Natural killer cell (primary cell): ENCODE data around the gene CST9L. TPM values are rescaled to one million over a fixed set of nuclear protein-coding genes. Genes with fewer than 3 reads are reported as not detected.

Source experiments
- ATAC-seq, 3 donors: fragments of 150-1000 bp in 2 of 3; fragments of 200-7000 bp in 1 of 3; cut with Tn5 transposase; 1 replicate in 1 of 3; 2 replicates in 2 of 3; pipeline ENCODE4 v1.10.0; 2021; ENCODE audit warnings: mild to moderate bottlenecking in 2 of 3, moderate library complexity in 2 of 3
- DNase-seq, 2 donors: peaks; one replicate each; pipeline versions ENCODE4 v3.0.0 to v3.0.0-alpha.2; 2013 to 2021; ENCODE audit warnings: mixed read lengths in 1 of 2
- H3K27ac ChIP-seq: one replicate; pipeline ENCODE4 v1.5.1; 2013; ENCODE audit warnings: mild to moderate bottlenecking, low read length
- H3K27me3 ChIP-seq: one replicate; pipeline ENCODE4 v1.6.1; 2013; ENCODE audit warnings: low read length; ENCODE audit not compliant: control insufficient read depth, insufficient read depth
- H3K36me3 ChIP-seq: one replicate; pipeline ENCODE4 v1.6.1; 2013; ENCODE audit warnings: low read length; ENCODE audit not compliant: control insufficient read depth, insufficient read depth
- H3K4me1 ChIP-seq: one replicate; pipeline ENCODE4 v1.6.1; 2013; ENCODE audit warnings: low read length; ENCODE audit not compliant: control insufficient read depth, insufficient read depth
- H3K4me3 ChIP-seq: one replicate; pipeline ENCODE4 v1.5.1; 2013; ENCODE audit warnings: low read length
- H3K9me3 ChIP-seq: one replicate; pipeline ENCODE4 v1.6.1; 2013; ENCODE audit warnings: low read length; ENCODE audit not compliant: control insufficient read depth, insufficient read depth
- H3K27ac Mint-ChIP-seq, 2 donors: one replicate each; pipeline ENCODE4 v1.8.0; 2022; ENCODE audit warnings: mild to moderate bottlenecking in 2 of 2, mixed read lengths in 2 of 2, moderate library complexity in 1 of 2
- H3K27me3 Mint-ChIP-seq, 2 donors: one replicate each; pipeline ENCODE4 v1.8.0; 2022; ENCODE audit warnings: low read depth in 2 of 2, mixed read lengths in 2 of 2
- H3K36me3 Mint-ChIP-seq: one replicate; pipeline ENCODE4 v1.8.0; 2022; ENCODE audit warnings: mixed read lengths
- H3K4me1 Mint-ChIP-seq, 2 donors: one replicate each; pipeline ENCODE4 v1.8.0; 2022; ENCODE audit warnings: mixed read lengths in 2 of 2
- H3K4me3 Mint-ChIP-seq: one replicate; pipeline ENCODE4 v1.8.0; 2022; ENCODE audit warnings: mild to moderate bottlenecking, moderate library complexity, mixed read lengths
- H3K9me3 Mint-ChIP-seq, 2 donors: one replicate each; pipeline ENCODE4 v1.8.0; 2022; ENCODE audit warnings: mixed read lengths in 2 of 2
- WGBS: methylation state at CpG from one replicate; pipeline ENCODE4 v1.1.7; 2013; ENCODE audit warnings: missing lambda C conversion rate; ENCODE audit not compliant: insufficient coverage; 5-methylcytosine and 5-hydroxymethylcytosine counted together
- intact Hi-C: fragments of 100-400 bp; cut with micrococcal nuclease; formaldehyde crosslinking; loops from one replicate; pipeline ENCODE4 v1.14.2; 2022
- total RNA-seq, 4 donors: library from RNA; stranded (reverse); fragments of 120-200 nt in 1 of 4; gene quantifications; one replicate each; pipeline versions ENCODE4 v1.2.3 to v1.2.4, GENCODE V29; 2013 to 2022
- TF ChIP-seq, protein P1 (sequence below): fragments of 200-600 bp; IDR thresholded peaks from one replicate; pipeline ENCODE4 v1.8.0; 2022; ENCODE audit warnings: antibody characterized with exemption

The CST9L gene
- total RNA-seq, 3 donors from 2014 or later (not counting 1 experiment from before 2014, with no cell fraction given): not detected

GRCh38 chr20:23524146-23524545 lies 44.1 kb downstream of the CST9L start:
- no peaks in the 10 kb centered on the region for H3K4me1 Mint-ChIP-seq
- ATAC-seq (no peak), DNase-seq (no peak)
- Histone ChIP-seq H3K27me3 (no peaks in the 10 kb centered on the region), H3K4me3 (no peak overlapping the region), H3K4me1 (no peaks in the 10 kb centered on the region), H3K36me3 (no peaks in the 10 kb centered on the region), H3K27ac (no peak overlapping the region), H3K9me3 (peaks cover 9% of the 10 kb centered on the region)
- H3K27me3 Mint-ChIP-seq: no peaks in the 10 kb centered on the region
- H3K9me3 Mint-ChIP-seq: peaks cover 4 to 7% of the 10 kb centered on the region in 2 donors
- TF ChIP-seq, protein P1, sequence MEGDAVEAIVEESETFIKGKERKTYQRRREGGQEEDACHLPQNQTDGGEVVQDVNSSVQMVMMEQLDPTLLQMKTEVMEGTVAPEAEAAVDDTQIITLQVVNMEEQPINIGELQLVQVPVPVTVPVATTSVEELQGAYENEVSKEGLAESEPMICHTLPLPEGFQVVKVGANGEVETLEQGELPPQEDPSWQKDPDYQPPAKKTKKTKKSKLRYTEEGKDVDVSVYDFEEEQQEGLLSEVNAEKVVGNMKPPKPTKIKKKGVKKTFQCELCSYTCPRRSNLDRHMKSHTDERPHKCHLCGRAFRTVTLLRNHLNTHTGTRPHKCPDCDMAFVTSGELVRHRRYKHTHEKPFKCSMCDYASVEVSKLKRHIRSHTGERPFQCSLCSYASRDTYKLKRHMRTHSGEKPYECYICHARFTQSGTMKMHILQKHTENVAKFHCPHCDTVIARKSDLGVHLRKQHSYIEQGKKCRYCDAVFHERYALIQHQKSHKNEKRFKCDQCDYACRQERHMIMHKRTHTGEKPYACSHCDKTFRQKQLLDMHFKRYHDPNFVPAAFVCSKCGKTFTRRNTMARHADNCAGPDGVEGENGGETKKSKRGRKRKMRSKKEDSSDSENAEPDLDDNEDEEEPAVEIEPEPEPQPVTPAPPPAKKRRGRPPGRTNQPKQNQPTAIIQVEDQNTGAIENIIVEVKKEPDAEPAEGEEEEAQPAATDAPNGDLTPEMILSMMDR: no peak
- H3K4me3 Mint-ChIP-seq: no peak overlapping the region
- intact Hi-C loops: no loop called here
- no peak overlapping the region for H3K27ac Mint-ChIP-seq
- H3K36me3 Mint-ChIP-seq: peaks cover 13% of the 10 kb centered on the region
- WGBS: 89% methylated on average over 10 of the region's 10 CpGs

- intact Hi-C loops: no loop called here
- ATAC-seq: no peak
- no peak for DNase-seq
- Mint-ChIP-seq H3K36me3 (no peaks in the 10 kb centered on the region), H3K9me3 (no peaks in the 10 kb centered on the region), H3K27ac (no peak overlapping the region), H3K27me3 (no peaks in the 10 kb centered on the region), H3K4me1 (no peaks in the 10 kb centered on the region), H3K4me3 (no peak overlapping the region)
- TF ChIP-seq, protein P1: no peak
- no peak overlapping the region for H3K27ac ChIP-seq
- 83% methylated on average over 2 of the region's 2 CpGs for WGBS
- no peaks in the 10 kb centered on the region for H3K27me3 ChIP-seq
- no peaks in the 10 kb centered on the region for H3K9me3 ChIP-seq
- H3K4me3 ChIP-seq: no peak overlapping the region
- H3K36me3 ChIP-seq: no peaks in the 10 kb centered on the region
- no peaks in the 10 kb centered on the region for H3K4me1 ChIP-seq
These were observed 48.1 kb downstream of the CST9L start for GRCh38 chr20:23520185-23520584.

- ATAC-seq (no peak), DNase-seq (no peak)
- Mint-ChIP-seq H3K4me3 (no peak overlapping the region), H3K4me1 (no peaks in the 10 kb centered on the region), H3K27ac (no peak overlapping the region), H3K36me3 (no peaks in the 10 kb centered on the region), H3K9me3 (no peaks in the 10 kb centered on the region), H3K27me3 (no peaks in the 10 kb centered on the region)
- Histone ChIP-seq H3K9me3 (no peaks in the 10 kb centered on the region), H3K36me3 (no peaks in the 10 kb centered on the region), H3K27ac (no peak overlapping the region), H3K4me1 (no peaks in the 10 kb centered on the region), H3K27me3 (no peaks in the 10 kb centered on the region), H3K4me3 (no peak overlapping the region)
- intact Hi-C loops: no loop called here
- WGBS: 83% methylated on average over 5 of the region's 6 CpGs
- TF ChIP-seq, protein P1: no peak
These were observed 48.7 kb downstream of the CST9L start for GRCh38 chr20:23519556-23519955.

DNA sequence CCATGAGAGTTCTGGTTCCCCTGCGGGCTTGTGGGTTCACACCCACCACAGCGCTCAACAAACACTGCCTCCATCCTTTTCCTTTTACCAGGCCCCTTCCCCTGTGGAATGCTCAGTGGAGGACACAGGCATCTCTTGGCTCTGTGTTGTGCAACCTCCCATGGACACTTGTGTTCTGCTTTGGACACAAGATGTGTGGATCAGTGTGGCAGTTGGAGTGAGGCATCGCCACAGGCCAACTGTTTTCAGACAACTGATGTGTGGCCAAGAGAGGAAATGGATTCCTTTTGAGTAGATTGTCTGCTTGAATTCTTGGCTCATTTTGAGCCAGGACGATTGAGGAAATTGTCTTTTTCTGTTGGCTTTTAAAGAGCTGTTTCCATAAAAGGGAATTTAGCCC lies 50.6 kb downstream of the CST9L start:
- Histone ChIP-seq H3K9me3 (no peaks in the 10 kb centered on the region), H3K4me3 (no peak overlapping the region), H3K4me1 (no peaks in the 10 kb centered on the region), H3K27me3 (no peaks in the 10 kb centered on the region), H3K36me3 (no peaks in the 10 kb centered on the region), H3K27ac (no peak overlapping the region)
- Mint-ChIP-seq H3K4me3 (no peak overlapping the region), H3K27me3 (no peaks in the 10 kb centered on the region), H3K4me1 (no peaks in the 10 kb centered on the region), H3K36me3 (no peaks in the 10 kb centered on the region), H3K9me3 (no peaks in the 10 kb centered on the region), H3K27ac (no peak overlapping the region)
- ATAC-seq (no peak), DNase-seq (no peak)
- intact Hi-C loops: no loop called here
- TF ChIP-seq, protein P1: no peak
- 80% methylated on average over 4 of the region's 4 CpGs for WGBS
